ENCODE data around the gene MYBPC2.

DNA sequence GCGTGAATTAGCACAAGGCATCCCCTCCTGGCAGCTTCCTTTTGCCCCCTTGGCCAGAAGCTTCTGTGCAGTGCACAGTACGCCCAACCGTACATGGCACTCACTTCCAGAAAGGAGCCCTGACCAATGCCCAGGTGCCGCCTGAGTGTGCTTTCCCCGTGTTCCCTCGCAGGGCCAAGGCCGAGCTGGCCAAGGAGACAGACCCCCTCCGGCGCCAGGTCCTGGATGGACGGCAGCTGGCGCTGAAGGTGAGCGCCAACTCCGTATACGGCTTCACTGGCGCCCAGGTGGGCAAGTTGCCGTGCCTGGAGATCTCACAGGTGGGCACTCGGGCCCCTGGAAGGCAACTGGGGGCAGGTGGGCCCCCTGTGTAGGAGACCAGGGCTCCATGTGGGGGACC lies 23.3 kb upstream of the MYBPC2 start:
- TF ChIP-seq SIN3A (IDR thresholded peaks at IDR 0.05; ENCODE audit: borderline replicate concordance, insufficient read depth, low read length) (no peak), POLR2AphosphoS5 (IDR thresholded peaks at IDR 0.05; ENCODE audit: low read depth, low read length) (no peak), TAF1 (IDR thresholded peaks at IDR 0.05; ENCODE audit: borderline replicate concordance, insufficient read depth, low read length) (no peak)
